22Rv1 (cell line): ENCODE data around the gene ERGIC1.

ENCODE experiments used
- CTCF ChIP-seq: fragments of 450-650 bp; IDR thresholded peaks from 2 replicates; pipeline ENCODE4 v1.5.1; 2017; ENCODE audit warnings: mild to moderate bottlenecking
- ZFX ChIP-seq: fragments of 450-650 bp; IDR thresholded peaks from 2 replicates; pipeline ENCODE4 v1.6.1; 2017; ENCODE audit warnings: antibody characterized with exemption, borderline replicate concordance

GRCh38 chr5:172890659-172891058 is 56.6 kb downstream of the ERGIC1 start:
- TF ChIP-seq CTCF: no peak
- no peak for TF ChIP-seq ZFX
